ENCODE measurements around the gene CD180. TPM values are rescaled to one million over a fixed set of nuclear protein-coding genes. Genes with fewer than 3 reads are reported as not detected.

CD180 gene
- total and polyA plus RNA-seq, 2 donors (not counting 3 experiments of a cell fraction or from before 2014, with no cell fraction given): not detected

GRCh38 chr5:67194166-67194565, 2.4 kb downstream of the CD180 start:
- dilution Hi-C loops (cut with MboI; ENCODE audit: extremely low pct_ligation_motif_present, low sequenced_read_pairs) (no loop called here), intact Hi-C loops (cut with micrococcal nuclease) (no loop called here)
- no peak overlapping the region for H3K4me2 ChIP-seq (ENCODE audit: insufficient read depth, low read length)
- H4K20me1 ChIP-seq (replicated peaks; ENCODE audit: control insufficient read depth, extremely low read depth, insufficient read depth, low read length): no peaks in the 10 kb centered on the region
- TF ChIP-seq EZH2 (IDR thresholded peaks at IDR 0.05; ENCODE audit: borderline replicate concordance, low read depth, low read length, severe bottlenecking) (no peak), CTCF (IDR thresholded peaks at IDR 0.05; ENCODE audit: extremely low read depth in 1 of 2, insufficient read depth in 1 of 2, low read depth in 1 of 2, low read length in 2 of 2) (no peak)
- CTCF ChIA-PET: interaction anchor here (1.2 kb wide), 1 partner anchor 15 kb away, joined by 4 read pairs; no protein-coding TSS in a partner anchor
- H3K36me3 ChIP-seq (ENCODE audit: control insufficient read depth in 2 of 2, extremely low read depth in 1 of 2, insufficient read depth in 2 of 2, low read length in 2 of 2): no peaks in the 10 kb centered on the region
- H3K9ac ChIP-seq (replicated peaks; ENCODE audit: extremely low read depth, insufficient read depth, low read length): no peak overlapping the region
- no peak overlapping the region for H2AFZ ChIP-seq (ENCODE audit: low read depth, low read length)
- DNase-seq (ENCODE audit: low read depth, low spot score) (no peak), FAIRE-seq (no peak)
- no peaks in the 10 kb centered on the region for H3K9me3 ChIP-seq (replicated peaks; ENCODE audit: control insufficient read depth, insufficient read depth, low read length)
- no peak overlapping the region for H3K4me3 ChIP-seq (replicated peaks in 1 of 3; ENCODE audit: insufficient read depth in 1 of 3, low read depth in 1 of 3, low read length in 3 of 3)
- no peaks in the 10 kb centered on the region for H3K9me1 ChIP-seq (replicated peaks; ENCODE audit: control insufficient read depth, extremely low read depth, insufficient read depth, low read length)
- no peaks in the 10 kb centered on the region for H3K27me3 ChIP-seq (ENCODE audit: control insufficient read depth in 2 of 2, insufficient read depth in 2 of 2, low read length in 2 of 2)
- H3K27ac ChIP-seq (ENCODE audit: insufficient read depth, low read depth, low read length): no peak overlapping the region
- BruUV-seq (replicated peaks): no TSS peak
- no peaks in the 10 kb centered on the region for H3K4me1 ChIP-seq (ENCODE audit: control insufficient read depth, extremely low read depth, insufficient read depth, low read length)
- POLR2A ChIA-PET: no interaction called here
- no peaks in the 10 kb centered on the region for H3K79me2 ChIP-seq (ENCODE audit: control insufficient read depth, insufficient read depth, low read length)

- H3K4me2 ChIP-seq (ENCODE audit: insufficient read depth, low read length): no peak overlapping the region
- H3K4me3 ChIP-seq (replicated peaks in 1 of 3; ENCODE audit: insufficient read depth in 1 of 3, low read depth in 1 of 3, low read length in 3 of 3): no peak overlapping the region
- no peaks in the 10 kb centered on the region for H4K20me1 ChIP-seq (replicated peaks; ENCODE audit: control insufficient read depth, extremely low read depth, insufficient read depth, low read length)
- H2AFZ ChIP-seq (ENCODE audit: low read depth, low read length): no peak overlapping the region
- intact Hi-C loops (cut with micrococcal nuclease): no loop called here
- no peaks in the 10 kb centered on the region for H3K4me1 ChIP-seq (ENCODE audit: control insufficient read depth, extremely low read depth, insufficient read depth, low read length)
- H3K27ac ChIP-seq (ENCODE audit: insufficient read depth, low read depth, low read length): no peak overlapping the region
- dilution Hi-C loops (cut with MboI; ENCODE audit: extremely low pct_ligation_motif_present, low sequenced_read_pairs): no loop called here
- no TSS peak for BruUV-seq (replicated peaks)
- POLR2A ChIA-PET: no interaction called here
- TF ChIP-seq CTCF (IDR thresholded peaks at IDR 0.05; ENCODE audit: extremely low read depth in 1 of 2, insufficient read depth in 1 of 2, low read depth in 1 of 2, low read length in 2 of 2): no peak
- no peak for TF ChIP-seq MAX (IDR thresholded peaks at IDR 0.05; ENCODE audit: insufficient read depth, insufficient read length)
- TF ChIP-seq POLR2A (IDR thresholded peaks at IDR 0.05; ENCODE audit: low read depth, low read length): no peak
- no peak for TF ChIP-seq POLR2AphosphoS5 (IDR thresholded peaks at IDR 0.05; ENCODE audit: insufficient read depth, low read depth, low read length)
- TF ChIP-seq EZH2 (IDR thresholded peaks at IDR 0.05; ENCODE audit: borderline replicate concordance, low read depth, low read length, severe bottlenecking): no peak
- TF ChIP-seq MYC (IDR thresholded peaks at IDR 0.05; ENCODE audit: low read depth, low read length): no peak
- no peak for TF ChIP-seq FOS (IDR thresholded peaks at IDR 0.05; ENCODE audit: borderline replicate concordance, insufficient read depth, low read length)
- TF ChIP-seq JUN (IDR thresholded peaks at IDR 0.05; ENCODE audit: borderline replicate concordance, insufficient read depth, insufficient read length, low read depth): no peak
- no peak for TF ChIP-seq GATA2 (IDR thresholded peaks at IDR 0.05; ENCODE audit: insufficient read depth, insufficient read length, low read depth, low read length)
- H3K27me3 ChIP-seq (ENCODE audit: control insufficient read depth in 2 of 2, insufficient read depth in 2 of 2, low read length in 2 of 2): no peaks in the 10 kb centered on the region
- CTCF ChIA-PET: interaction anchor here (1.1 to 1.2 kb wide), 2 partner anchors 16 to 24 kb away, joined by 3 to 4 read pairs; no protein-coding TSS in a partner anchor
- no peaks in the 10 kb centered on the region for H3K79me2 ChIP-seq (ENCODE audit: control insufficient read depth, insufficient read depth, low read length)
- no peak overlapping the region for H3K9ac ChIP-seq (replicated peaks; ENCODE audit: extremely low read depth, insufficient read depth, low read length)
- H3K9me1 ChIP-seq (replicated peaks; ENCODE audit: control insufficient read depth, extremely low read depth, insufficient read depth, low read length): no peaks in the 10 kb centered on the region
- H3K36me3 ChIP-seq (ENCODE audit: control insufficient read depth in 2 of 2, extremely low read depth in 1 of 2, insufficient read depth in 2 of 2, low read length in 2 of 2): no peaks in the 10 kb centered on the region
- FAIRE-seq (no peak), DNase-seq (ENCODE audit: low read depth, low spot score) (no peak)
- H3K9me3 ChIP-seq (replicated peaks; ENCODE audit: control insufficient read depth, insufficient read depth, low read length): no peaks in the 10 kb centered on the region
These were observed 3.2 kb downstream of the CD180 start for GRCh38 chr5:67193439-67193807.
